SK-N-SH (cell line): ENCODE results near the gene PDCD2.

Experiments
- EZH2phosphoT487 ChIP-seq: fragments of 200-600 bp; sonication (generic); IDR thresholded peaks from 2 replicates; pipeline ENCODE4 v1.6.1; 2017; ENCODE audit warnings: low read depth, mixed run types, mild to moderate bottlenecking, antibody characterized with exemption, moderate library complexity, borderline replicate concordance
- FOXJ3 ChIP-seq: sonication (generic); formaldehyde crosslinking; IDR thresholded peaks from 2 replicates; pipeline ENCODE4 v1.5.1; 2020; ENCODE audit warnings: mild to moderate bottlenecking, missing genetic modification reagents
- NFIC ChIP-seq: IDR thresholded peaks from 2 replicates; pipeline ENCODE4 v1.4.0; 2012; ENCODE audit warnings: borderline replicate concordance
- NRF1 ChIP-seq: IDR thresholded peaks from 2 replicates; pipeline ENCODE4 v1.6.1; 2012; ENCODE audit warnings: low read depth, mild to moderate bottlenecking, low read length
- POLR2AphosphoS5 ChIP-seq: IDR thresholded peaks from 2 replicates; pipeline ENCODE4 v1.6.1; 2012; ENCODE audit warnings: low read depth, low read length
- RAD21 ChIP-seq: IDR thresholded peaks from 2 replicates; pipeline ENCODE4 v1.6.1; 2012; ENCODE audit warnings: mild to moderate bottlenecking, low read length
- RFX5 ChIP-seq: IDR thresholded peaks from 2 replicates; pipeline ENCODE4 v1.6.1; 2012; ENCODE audit warnings: mild to moderate bottlenecking, improper control_type of control experiment, low read length
- RXRA ChIP-seq: IDR thresholded peaks from 2 replicates; pipeline ENCODE4 v1.4.0; 2012; ENCODE audit warnings: low read depth, mild to moderate bottlenecking, borderline replicate concordance
- TAF1 ChIP-seq: IDR thresholded peaks from 2 replicates; pipeline ENCODE4 v1.6.1; 2012; ENCODE audit warnings: low read depth, mild to moderate bottlenecking, low read length, moderate library complexity, borderline replicate concordance
- TF ChIP-seq, protein P1 (sequence below): fragments of 200-600 bp; sonication (generic); IDR thresholded peaks from 2 replicates; pipeline ENCODE4 v1.6.1; 2017; ENCODE audit warnings: antibody characterized with exemption, mild to moderate bottlenecking, moderate library complexity
- TF ChIP-seq, protein P2 (sequence below): IDR thresholded peaks from 2 replicates; pipeline ENCODE4 v1.6.1; 2012; ENCODE audit warnings: mild to moderate bottlenecking, low read depth, low read length, moderate library complexity
- TF ChIP-seq, protein P3 (sequence below): IDR thresholded peaks from 2 replicates; pipeline ENCODE4 v1.4.0; 2012; ENCODE audit warnings: low read depth, borderline replicate concordance

DNA sequence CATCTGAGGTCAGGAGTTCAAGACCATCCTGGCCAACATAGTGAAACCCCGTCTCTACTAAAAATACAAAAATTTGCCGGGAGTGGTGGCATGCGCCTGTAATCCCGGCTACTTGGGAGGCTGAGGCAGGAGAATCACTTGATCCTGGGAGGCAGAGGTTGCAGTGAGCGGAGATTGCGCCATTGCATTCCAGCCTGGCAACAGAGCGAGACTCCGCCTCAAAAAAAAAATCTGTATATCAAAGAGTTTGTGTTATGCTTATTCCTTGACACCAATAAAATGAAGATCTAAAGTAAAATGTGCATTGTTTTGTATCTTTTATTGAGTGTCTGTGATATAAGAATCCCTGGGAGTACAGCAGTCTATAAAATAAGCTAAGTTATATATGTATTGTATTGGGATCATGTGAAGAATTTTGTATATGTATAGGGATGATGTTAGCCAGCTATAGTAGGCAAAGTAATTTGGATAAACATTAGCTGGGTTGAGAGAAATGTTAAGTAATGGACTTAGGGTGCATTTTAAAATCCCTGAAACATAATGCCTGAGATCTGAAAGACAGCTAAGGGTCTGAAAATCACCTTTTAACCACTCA, 19.4 kb downstream of the PDCD2 start:
- TF ChIP-seq, protein P1, sequence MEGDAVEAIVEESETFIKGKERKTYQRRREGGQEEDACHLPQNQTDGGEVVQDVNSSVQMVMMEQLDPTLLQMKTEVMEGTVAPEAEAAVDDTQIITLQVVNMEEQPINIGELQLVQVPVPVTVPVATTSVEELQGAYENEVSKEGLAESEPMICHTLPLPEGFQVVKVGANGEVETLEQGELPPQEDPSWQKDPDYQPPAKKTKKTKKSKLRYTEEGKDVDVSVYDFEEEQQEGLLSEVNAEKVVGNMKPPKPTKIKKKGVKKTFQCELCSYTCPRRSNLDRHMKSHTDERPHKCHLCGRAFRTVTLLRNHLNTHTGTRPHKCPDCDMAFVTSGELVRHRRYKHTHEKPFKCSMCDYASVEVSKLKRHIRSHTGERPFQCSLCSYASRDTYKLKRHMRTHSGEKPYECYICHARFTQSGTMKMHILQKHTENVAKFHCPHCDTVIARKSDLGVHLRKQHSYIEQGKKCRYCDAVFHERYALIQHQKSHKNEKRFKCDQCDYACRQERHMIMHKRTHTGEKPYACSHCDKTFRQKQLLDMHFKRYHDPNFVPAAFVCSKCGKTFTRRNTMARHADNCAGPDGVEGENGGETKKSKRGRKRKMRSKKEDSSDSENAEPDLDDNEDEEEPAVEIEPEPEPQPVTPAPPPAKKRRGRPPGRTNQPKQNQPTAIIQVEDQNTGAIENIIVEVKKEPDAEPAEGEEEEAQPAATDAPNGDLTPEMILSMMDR: no peak
- TF ChIP-seq RFX5: no peak
- no peak for TF ChIP-seq RXRA
- no peak for TF ChIP-seq NFIC
- TF ChIP-seq EZH2phosphoT487: no peak
- TF ChIP-seq, protein P2, sequence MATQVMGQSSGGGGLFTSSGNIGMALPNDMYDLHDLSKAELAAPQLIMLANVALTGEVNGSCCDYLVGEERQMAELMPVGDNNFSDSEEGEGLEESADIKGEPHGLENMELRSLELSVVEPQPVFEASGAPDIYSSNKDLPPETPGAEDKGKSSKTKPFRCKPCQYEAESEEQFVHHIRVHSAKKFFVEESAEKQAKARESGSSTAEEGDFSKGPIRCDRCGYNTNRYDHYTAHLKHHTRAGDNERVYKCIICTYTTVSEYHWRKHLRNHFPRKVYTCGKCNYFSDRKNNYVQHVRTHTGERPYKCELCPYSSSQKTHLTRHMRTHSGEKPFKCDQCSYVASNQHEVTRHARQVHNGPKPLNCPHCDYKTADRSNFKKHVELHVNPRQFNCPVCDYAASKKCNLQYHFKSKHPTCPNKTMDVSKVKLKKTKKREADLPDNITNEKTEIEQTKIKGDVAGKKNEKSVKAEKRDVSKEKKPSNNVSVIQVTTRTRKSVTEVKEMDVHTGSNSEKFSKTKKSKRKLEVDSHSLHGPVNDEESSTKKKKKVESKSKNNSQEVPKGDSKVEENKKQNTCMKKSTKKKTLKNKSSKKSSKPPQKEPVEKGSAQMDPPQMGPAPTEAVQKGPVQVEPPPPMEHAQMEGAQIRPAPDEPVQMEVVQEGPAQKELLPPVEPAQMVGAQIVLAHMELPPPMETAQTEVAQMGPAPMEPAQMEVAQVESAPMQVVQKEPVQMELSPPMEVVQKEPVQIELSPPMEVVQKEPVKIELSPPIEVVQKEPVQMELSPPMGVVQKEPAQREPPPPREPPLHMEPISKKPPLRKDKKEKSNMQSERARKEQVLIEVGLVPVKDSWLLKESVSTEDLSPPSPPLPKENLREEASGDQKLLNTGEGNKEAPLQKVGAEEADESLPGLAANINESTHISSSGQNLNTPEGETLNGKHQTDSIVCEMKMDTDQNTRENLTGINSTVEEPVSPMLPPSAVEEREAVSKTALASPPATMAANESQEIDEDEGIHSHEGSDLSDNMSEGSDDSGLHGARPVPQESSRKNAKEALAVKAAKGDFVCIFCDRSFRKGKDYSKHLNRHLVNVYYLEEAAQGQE: no peak
- TF ChIP-seq, protein P3, sequence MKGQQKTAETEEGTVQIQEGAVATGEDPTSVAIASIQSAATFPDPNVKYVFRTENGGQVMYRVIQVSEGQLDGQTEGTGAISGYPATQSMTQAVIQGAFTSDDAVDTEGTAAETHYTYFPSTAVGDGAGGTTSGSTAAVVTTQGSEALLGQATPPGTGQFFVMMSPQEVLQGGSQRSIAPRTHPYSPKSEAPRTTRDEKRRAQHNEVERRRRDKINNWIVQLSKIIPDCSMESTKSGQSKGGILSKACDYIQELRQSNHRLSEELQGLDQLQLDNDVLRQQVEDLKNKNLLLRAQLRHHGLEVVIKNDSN: no peak
- TF ChIP-seq NRF1: no peak
- no peak for TF ChIP-seq TAF1
- TF ChIP-seq FOXJ3: no peak
- TF ChIP-seq POLR2AphosphoS5: no peak
- TF ChIP-seq RAD21: no peak
